HuH-7.5 (cell line): Measurements from ENCODE around the gene NT5DC2.

Source experiments
- DNase-seq: peaks from one replicate; pipeline ENCODE4 v3.0.0; 2011; ENCODE audit warnings: low spot score

The NT5DC2 gene

DNA sequence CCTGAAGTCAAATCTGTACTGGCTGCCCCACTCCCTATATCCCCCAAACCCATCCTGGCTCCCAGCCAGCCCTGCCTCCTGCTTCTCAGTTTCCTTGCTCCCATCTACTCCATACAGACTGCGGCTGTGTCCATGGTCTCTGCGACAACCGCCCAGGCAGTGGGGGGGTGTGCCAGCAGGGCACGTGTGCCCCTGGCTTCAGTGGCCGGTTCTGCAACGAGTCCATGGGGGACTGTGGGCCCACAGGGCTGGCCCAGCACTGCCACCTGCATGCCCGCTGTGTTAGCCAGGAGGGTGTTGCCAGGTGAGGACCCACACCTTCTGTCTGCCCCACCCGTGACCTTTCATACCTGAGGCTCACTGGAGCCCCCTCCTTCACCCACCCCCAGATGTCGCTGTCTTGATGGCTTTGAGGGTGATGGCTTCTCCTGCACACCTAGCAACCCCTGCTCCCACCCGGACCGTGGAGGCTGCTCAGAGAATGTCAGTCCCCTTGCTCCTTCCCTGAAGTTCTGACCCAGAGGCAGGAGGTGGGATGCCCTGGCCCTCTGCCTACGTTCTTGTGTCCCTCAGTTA, 23.8 kb downstream of the NT5DC2 start:
- no peak for DNase-seq

DNA sequence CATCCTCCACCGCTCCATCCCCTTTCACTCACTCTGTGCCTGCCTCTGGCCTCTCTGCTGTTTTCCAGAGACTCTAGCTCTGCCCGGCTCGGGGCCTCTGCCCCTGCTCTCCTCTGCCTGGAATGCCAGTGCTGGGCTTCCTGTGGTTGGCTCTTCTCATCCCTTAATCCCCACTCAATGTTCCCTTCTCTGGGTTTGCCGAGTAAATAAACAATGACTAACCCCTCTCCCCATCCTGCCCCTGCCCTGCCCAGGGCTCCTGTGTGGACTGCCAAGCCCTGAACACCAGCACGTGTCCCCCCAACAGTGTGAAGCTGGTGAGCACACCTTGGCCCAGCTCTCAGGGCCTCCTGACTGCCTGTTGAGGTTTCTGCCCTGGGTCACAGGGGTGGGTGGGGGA, 26.3 kb downstream of the NT5DC2 start:
- DNase-seq, result no peak

DNA sequence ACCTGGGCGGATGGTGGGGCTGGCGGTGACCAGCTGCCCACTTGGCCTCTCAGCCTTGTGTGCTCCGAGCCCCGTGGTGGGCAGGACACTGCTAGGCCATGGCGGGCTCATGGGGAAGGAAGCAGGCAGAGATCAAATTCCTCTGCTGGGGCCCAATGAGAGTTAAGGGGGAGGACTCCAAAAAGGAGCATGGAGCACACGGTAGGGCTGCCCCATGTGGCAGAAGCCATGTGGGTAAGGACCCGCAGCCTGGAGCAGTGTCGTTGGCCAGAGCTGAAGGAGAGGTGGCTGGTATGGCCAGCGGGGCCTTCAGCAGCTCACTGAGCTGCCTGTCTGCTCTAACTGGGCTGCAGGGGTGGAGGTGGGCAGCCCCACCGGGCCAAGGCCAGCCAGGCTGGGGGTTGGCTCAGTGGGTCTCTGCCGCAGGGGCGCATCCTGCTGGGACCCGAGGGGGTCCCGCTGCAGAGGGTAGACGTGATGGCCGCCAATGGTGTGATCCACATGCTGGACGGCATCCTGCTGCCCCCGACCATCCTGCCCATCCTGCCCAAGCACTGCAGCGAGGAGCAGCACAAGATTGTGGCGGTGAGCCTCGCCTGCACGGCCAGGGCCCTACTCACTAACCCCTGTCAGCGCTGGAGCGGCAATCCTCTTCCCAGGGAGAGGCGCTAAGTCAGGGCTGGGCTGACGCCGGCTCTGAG, 27.2 kb downstream of the NT5DC2 start:
- no peak for DNase-seq

DNA sequence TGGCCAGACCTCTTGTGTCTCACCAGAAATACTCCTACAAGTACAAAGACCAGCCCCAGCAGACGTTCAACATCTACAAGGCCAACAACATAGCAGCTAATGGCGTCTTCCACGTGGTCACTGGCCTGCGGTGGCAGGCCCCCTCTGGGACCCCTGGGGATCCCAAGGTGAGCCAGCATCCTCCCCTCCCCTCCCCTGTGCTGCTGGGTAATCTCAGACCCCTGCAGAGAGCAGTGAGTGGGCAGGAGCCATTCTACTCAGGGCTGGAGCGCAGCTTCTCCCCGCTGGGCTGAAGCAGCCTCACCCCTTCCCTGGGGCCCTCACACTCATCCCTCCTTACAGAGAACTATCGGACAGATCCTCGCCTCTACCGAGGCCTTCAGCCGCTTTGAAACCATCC, 28.7 kb downstream of the NT5DC2 start:
- DNase-seq, result no peak

DNA sequence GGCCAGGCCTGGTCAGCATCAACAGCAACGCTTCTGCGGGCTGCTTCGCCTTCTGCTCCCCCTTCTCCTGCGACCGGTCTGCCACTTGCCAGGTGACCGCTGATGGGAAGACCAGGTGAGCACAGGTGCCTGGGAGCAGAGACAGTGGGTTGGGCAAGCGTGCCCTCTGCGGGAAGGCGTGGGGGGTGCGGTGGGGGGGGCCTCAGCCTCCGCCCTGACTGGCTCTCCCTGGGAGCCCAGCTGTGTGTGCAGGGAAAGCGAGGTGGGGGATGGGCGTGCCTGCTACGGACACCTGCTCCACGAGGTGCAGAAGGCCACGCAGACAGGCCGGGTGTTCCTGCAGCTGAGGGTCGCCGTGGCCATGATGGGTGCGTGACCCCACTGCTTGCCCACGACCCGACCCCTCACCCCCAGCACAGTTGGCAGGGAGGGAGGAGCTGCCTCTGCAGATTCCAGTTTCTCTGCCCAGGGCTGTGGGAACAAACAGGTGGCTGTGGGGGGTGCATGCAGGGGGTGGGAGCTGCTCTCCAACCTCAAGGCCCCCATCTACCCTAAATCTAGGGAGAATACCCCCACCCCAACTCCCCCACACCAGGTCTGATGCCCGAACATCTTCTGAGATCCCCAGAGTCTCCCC, 29.8 kb downstream of the NT5DC2 start:
- no peak for DNase-seq

DNA sequence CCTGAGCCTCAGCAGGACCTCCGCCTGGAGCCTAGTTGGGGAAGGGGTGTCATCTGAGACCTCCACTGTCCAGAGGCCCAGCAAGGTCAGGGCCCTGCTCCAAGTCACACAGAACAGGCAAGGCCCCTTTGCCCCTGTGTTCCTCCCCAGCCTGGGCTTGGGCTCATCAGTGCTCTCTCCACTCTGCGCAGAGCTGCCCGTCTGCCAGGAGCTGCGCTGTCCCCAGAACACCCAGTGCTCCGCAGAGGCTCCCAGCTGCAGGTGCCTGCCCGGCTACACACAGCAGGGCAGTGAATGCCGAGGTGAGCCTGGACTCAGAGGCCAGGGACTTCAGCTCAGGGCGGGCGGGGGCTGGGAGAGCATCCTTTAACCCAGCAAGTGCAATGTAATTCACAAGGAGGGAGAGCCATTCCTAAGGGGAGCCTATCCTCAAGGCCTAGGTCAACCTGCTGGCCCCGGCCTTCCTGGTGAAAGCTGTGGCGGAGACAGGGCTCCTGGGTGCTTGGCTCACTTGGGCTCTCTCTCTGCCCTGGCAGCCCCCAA, 30.8 kb downstream of the NT5DC2 start:
- no peak for DNase-seq

DNA sequence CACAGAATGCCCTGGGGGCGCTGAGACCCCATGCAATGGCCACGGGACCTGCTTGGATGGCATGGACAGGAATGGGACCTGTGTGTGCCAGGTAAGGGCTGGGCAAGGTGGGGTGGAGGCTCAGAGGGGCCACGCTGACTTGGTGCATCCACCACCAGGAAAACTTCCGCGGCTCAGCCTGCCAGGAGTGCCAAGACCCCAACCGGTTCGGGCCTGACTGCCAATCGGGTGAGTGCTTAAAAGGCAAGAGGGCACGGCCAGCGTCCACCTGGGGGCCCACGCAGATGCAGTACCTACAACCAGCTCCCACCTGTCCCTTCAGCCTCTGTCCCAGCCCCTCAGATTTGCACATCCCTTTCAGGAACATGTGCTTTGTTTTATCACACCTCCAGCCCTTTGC, 31.7 kb downstream of the NT5DC2 start:
- DNase-seq, result no peak

DNA sequence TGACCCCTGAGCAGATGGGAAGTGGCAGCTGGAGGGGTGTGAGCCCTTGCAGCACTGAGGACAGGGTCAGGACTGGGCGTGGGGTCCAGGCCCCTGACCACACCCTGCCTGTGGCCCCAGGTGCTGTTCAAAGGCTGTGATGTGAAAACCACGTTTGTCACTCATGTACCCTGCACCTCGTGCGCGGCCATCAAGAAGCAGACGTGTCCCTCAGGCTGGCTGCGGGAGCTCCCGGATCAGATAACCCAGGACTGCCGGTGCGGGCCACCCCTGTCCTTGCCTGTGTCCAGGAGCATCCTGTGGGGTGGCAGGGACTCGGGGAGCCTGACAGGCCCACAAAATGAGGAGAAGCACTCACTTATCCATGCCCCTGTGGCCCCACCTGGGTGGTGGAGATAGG, 32.6 kb downstream of the NT5DC2 start:
- DNase-seq, result no peak

DNA sequence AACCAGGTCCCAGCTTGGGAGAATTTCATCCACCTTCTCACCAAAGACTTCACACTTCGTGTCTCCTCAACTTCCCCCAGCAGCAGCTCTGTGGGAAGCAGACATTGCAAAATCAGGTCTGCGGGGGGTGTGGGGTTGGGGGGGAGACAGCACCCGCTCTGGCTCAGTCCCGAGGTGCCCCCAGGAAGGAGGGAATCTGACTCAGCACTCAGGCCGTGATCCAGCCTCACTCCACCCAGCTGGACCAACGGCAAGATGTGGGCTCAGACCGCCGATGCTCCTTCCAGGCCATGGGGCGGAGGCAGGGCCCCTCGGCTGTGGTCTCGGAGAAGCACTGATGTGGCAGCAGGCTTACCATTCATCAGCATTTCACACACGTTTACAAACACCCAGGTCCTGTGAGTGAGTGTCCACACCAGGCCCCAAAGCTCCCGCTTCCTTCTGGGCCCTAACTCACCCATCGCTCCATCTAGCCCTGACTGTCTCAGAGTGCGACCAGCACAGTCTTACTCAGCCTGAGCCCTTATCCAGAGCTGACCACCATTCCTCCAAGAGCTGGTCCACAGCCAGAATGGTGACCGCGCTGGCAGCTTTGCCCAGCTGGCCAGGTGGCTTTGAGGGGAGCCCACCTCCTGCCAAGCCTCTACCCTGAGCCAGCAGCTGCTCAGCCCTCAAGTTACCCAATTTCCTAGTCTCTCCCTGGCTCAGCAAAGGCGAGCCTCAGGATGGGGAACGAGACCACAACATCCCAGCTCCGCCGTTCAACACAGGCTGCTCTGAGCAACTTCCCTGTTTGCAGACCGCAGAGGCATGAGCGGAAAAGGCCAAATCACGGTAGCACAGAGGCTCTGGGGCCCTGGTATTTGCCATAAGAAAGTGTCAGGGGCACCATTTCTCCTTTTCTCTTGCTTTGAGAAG, 35.3 kb downstream of the NT5DC2 start:
- DNase-seq, result no peak

DNA sequence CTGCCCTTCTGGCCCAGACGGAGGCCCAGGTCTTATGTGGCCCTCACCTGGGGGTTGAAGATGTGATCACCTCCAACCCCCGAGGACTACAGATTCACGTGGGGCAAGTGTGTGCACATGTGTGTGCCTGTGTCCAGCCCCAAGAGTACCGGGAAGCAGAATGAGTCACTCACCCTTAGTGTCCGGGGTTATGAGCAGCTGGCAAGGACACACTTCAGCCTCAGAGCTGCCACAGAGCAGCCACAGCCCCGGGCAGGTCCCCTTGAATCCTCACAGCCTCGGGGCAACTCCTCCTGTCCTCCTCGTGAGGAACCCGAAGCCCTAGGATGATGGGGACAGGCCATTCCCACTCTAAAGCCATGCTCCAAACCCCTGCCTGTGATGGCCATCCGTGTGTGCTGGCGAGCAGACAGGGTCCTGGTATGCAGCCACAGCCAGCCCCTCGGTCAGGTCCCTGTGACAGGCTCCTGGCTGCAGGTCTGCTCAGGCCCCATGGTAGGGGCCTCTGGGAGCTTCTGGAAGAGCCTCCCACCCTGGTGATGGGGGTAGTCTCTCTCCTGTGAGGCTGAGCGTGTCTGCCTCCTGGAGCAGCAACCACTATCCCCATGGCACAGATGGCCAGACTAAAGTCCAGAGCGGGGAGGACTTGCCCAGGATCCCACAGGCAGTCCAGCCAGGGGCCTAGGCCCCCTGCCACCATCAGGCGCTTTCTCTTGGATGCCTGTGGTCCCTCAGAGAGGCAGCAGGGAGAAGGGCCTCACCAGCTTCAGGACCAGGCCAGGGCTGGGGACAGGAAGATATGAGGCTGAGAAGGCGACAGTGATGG, 37.7 kb downstream of the NT5DC2 start:
- DNase-seq, result no peak

DNA sequence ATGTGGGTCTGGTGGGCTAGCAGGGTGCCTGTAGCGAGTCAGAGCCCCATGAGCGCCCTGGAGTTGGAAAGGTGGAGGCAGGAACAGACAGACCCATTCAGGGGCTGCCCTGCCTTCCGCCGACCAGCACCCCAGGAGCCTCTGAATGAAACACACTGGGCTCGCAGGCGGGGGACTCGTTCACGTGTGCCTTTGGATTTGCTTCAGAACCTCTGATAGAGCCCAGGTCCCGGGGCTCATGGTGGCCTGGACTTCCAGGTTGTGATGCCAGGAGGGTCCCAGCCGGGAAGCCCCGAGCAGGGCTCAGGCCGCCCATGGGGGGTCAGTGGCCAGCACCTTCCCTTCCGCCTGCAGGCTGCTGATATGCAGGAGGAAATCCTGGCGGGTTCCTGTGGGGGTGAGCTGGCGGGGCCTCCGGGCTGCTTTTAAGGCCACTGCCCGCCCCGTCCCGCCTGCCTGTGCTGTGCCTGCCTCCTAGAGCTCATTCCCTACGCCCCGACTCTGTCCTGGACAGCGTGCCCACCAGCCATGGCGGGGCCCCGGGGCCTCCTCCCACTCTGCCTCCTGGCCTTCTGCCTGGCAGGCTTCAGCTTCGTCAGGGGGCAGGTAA, 38.7 kb downstream of the NT5DC2 start, which contains the start of gene STAB1:
TSS of gene STAB1 (plus strand) at position 453 of the 610 bp plus-strand sequence. CDS start at position 529, 76 bp downstream.
- DNase-seq, result no peak

DNA sequence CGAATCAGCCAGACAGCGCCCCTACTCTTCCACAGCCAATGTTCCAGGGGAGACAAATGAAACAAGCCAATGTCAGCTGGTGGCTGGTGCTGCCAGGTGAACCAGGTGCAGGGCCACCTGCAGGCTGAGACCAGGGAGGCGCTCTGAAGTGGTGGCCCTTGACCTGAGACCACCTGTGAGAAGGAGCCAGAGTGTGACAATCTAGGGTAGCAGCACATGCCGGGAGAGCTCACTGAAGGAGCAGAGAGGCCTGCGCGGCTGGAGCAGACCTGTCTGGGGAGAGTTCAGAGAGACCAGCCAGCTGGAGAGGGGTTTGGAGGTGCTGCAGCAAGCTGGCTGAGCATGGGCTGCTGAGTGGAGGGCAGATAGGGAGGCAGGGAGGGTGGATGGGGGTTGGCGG, 39.2 kb downstream of the NT5DC2 start:
- DNase-seq, result no peak

DNA sequence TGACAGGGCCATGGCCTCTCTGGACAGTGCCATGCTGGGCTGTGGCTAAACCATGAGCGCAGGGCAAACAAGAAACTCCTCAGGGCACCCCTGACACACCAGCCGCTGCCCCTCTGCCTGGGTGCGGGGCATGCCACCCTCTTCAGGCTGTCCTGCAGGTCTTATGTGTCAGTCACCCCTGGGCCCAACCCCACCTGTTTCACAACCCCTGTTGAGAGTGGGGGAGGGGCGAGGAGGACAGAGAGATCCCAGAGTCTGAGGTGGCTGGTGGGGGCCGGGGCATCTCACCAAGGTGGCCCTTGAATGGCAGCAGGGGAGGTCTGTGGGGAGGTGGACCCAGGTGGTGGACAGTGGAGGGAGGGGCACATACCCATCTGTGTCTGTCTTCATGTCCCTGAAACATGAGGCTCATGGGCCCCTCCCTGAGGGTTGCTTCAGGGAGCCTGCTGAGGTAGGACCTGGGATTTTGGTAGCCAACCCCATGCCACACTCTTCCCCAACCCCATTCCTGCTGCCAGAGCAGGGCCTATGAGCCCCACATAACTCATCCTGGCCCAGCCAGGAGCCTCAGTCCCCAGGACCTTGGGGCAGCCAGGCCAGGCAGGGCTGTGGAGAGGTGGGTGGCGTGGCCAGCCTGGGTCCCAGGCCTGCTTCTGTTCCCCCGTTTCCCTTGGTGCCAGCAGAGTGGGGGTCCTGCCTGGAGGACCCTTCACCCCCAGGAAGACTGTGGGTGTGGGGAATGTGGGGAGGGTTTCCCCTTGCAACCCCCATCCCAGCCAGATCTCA, 40.2 kb downstream of the NT5DC2 start:
- no peak for DNase-seq

DNA sequence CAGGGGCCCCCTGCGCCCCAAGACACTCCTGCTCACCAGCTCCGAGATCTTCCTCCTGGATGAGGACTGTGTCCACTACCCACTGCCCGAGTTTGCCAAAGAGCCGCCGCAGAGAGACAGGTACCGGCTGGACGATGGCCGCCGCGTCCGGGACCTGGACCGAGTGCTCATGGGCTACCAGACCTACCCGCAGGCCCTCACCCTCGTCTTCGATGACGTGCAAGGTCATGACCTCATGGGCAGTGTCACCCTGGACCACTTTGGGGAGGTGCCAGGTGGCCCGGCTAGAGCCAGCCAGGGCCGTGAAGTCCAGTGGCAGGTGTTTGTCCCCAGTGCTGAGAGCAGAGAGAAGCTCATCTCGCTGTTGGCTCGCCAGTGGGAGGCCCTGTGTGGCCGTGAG, 41.6 kb downstream of the NT5DC2 start:
- no peak for DNase-seq

DNA sequence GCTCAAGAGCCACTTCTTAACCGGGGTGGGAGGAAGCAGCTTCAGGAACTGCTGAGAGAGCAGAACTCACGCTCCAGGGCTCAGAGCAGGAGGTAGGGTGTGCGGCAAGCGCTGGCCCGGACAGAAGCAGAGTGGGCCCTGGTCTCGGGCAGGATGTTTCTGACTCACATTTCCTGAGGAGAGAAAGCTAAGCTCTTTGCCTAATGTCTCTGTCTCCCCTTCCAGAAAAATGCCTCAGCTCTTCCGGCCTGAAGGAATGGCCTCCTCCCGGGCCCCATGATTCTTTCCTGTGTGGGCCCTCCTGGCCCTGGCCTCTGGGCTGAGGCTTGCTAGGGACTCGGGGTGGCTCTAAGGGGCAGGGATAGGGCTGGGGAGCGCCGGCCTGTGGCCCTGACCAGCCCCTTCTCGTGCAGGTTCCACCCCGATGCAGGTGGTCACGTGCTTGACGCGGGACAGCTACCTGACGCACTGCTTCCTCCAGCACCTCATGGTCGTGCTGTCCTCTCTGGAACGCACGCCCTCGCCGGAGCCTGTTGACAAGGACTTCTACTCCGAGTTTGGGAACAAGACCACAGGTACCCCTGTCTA, 42.6 kb downstream of the NT5DC2 start:
- no peak for DNase-seq

DNA sequence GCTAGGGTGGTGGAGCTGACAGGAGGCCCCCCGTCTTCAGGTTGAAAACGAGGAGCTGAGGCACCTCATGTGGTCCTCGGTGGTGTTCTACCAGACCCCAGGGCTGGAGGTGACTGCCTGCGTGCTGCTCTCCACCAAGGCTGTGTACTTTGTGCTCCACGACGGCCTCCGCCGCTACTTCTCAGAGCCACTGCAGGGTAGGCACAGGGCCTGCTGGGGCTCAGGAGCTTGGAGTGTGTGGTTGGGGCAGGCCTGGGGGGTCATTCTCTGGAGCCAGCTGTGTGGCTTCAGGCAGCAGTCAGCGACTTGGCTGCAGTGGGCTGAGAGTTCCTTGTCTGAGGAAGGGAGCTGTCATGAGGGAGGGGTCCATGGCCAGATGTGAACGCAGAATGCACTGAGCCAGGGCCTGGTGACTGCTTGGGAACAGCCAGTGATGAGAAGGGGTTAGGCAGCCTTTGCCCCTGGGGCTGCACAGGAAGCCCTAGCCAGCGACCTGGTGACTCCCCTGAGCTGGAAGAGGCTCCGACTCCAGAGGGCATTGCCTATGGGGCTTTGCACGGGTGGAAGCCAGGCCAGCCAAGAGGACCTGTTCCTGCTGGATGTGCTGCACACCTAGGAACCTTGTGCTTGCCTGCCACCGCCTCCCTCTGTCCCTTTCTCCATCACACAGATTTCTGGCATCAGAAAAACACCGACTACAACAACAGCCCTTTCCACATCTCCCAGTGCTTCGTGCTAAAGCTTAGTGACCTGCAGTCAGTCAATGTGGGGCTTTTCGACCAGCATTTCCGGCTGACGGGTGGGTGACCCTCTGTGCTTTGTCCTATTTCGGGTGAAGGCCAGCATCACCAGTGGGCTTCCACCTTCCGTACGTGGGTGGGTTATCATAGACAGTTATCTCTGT, 43.4 kb downstream of the NT5DC2 start:
- no peak for DNase-seq

DNA sequence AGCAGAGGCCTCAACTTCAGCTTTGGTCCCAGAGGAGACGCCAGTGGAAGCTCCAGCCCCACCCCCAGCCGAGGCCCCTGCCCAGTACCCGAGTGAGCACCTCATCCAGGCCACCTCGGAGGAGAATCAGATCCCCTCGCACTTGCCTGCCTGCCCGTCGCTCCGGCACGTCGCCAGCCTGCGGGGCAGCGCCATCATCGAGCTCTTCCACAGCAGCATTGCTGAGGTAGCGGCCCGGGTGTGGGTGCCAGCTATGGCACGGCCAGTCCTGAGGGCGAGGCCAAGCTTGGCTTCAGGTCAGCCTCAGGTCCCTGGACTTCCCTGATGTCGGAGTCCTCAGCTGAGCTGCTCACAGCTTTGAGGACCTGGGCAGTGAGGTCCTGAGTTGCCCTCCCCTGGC, 44.2 kb downstream of the NT5DC2 start:
- DNase-seq, result no peak

DNA sequence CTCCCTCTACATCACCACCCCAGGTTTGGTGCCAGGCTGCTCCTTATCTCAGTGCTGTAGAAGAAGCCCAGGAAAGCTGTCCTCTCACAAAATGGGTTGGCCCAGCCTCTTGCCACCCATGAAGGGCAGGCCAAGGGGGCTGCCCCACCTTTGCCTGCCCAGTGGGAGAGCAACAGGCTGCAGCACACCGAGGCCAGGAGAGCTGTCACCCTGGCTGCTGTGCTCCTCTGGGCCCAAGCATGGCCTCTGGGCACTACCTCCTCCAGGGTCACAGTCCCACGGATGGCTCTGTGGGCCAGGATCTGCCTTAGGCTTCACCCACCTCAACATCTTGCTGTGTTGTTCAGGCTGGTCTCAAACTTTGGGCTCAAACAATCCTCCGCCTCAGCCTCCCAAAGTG, 44.9 kb downstream of the NT5DC2 start:
- DNase-seq, result no peak
